Gastroesophageal sphincter (tissue), 4 donors: Measurements from ENCODE around the gene BMP4. TPM values are rescaled to one million over a fixed set of nuclear protein-coding genes. Genes with fewer than 3 reads are reported as not detected.
A peak's percentile ranks its signal among the peaks of the same experiment; 100 is the strongest.

Experiments used
- ATAC-seq: fragments of 150-250 bp; one replicate; pipeline ENCODE4 v1.9.1; 2016; ENCODE audit warnings: mild to moderate bottlenecking, moderate library complexity
- H3K27ac ChIP-seq, 4 donors: fragments of 200-600 bp; sonication (generic) in 3 of 4; 1 replicate in 3 of 4; 2 replicates in 1 of 4; pipeline ENCODE4 v1.5.1; 2016 to 2019
- H3K27me3 ChIP-seq: fragments of 200-600 bp; sonication (generic); one replicate; pipeline ENCODE4 v1.5.1; 2019
- H3K36me3 ChIP-seq, 2 donors: fragments of 200-600 bp; sonication (generic); one replicate each; pipeline ENCODE4 v1.5.1; 2019; ENCODE audit warnings: control low read depth in 1 of 2
- H3K4me1 ChIP-seq, 3 donors: fragments of 200-600 bp; sonication (generic); 1 replicate in 2 of 3; 2 replicates in 1 of 3; pipeline ENCODE4 v1.5.1; 2016 to 2019; ENCODE audit warnings: control low read depth in 2 of 3
- H3K4me3 ChIP-seq, 2 donors: fragments of 200-600 bp; sonication (generic); one replicate each; pipeline ENCODE4 v1.5.1; 2019; ENCODE audit warnings: mild to moderate bottlenecking in 1 of 2, moderate library complexity in 1 of 2
- H3K9me3 ChIP-seq, 3 donors: fragments of 200-600 bp; sonication (generic); one replicate each; pipeline ENCODE4 v1.5.1; 2017 to 2019; ENCODE audit warnings: control low read depth in 2 of 3
- CTCF ChIP-seq, 4 experiments: fragments of 200-600 bp in 2 of 4; fragments of 450-650 bp in 2 of 4; sonication (generic) in 1 of 4; IDR thresholded peaks; one replicate each; pipeline ENCODE4 v1.5.1; 2017 to 2019; ENCODE audit warnings: antibody characterized with exemption in 4 of 4, mild to moderate bottlenecking in 2 of 4, moderate library complexity in 2 of 4
- EP300 ChIP-seq: sonication (generic); formaldehyde crosslinking; IDR thresholded peaks from one replicate; pipeline ENCODE4 v1.6.1; 2017; ENCODE audit warnings: antibody characterized with exemption, mild to moderate bottlenecking
- POLR2A ChIP-seq, 2 donors: fragments of 450-650 bp; IDR thresholded peaks; one replicate each; pipeline ENCODE4 v1.6.1; 2017; ENCODE audit warnings: antibody characterized with exemption in 2 of 2, mild to moderate bottlenecking in 2 of 2, moderate library complexity in 1 of 2
- POLR2AphosphoS5 ChIP-seq: sonication (generic); formaldehyde crosslinking; IDR thresholded peaks from one replicate; pipeline ENCODE4 v1.6.1; 2017; ENCODE audit warnings: antibody characterized with exemption
- WGBS, 2 donors: methylation state at CpG; one replicate each; pipeline ENCODE4 v1.1.5; 2018; ENCODE audit warnings: low coverage in 1 of 2; 5-methylcytosine and 5-hydroxymethylcytosine counted together
- total RNA-seq, 4 donors: library from RNA; depleted of rRNA; stranded (reverse); fragments of >200 nt; gene quantifications; one replicate each; pipeline ENCODE4 v1.1.0, GENCODE V29; 2016

BMP4 gene
- total RNA-seq, 4 donors from 2014 or later, result 11.3 to 81.2 (median 26.6) TPM

- Histone ChIP-seq H3K4me3 (peak overlapping the region; percentile 42 to 67), H3K9me3 (no peaks in the 10 kb centered on the region), H3K27ac (peak overlapping the region; percentile 10 to 89 (median 80)), H3K27me3 (peaks cover 82% of the 10 kb centered on the region), H3K36me3 (peaks cover 0 to 11% of the 10 kb centered on the region in 2 donors), H3K4me1 (peaks cover 0 to 63% (median 4%) of the 10 kb centered on the region in 3 donors)
- peak; percentile 87 for ATAC-seq
- WGBS, 2 donors, result 0 to 2% methylated on average over 1 to 19 of the region's 72 CpGs
- TF ChIP-seq CTCF (IDR thresholded peaks at IDR 0.05) (no peak), POLR2A (IDR thresholded peaks at IDR 0.05) (peak; percentile 88 to 89), POLR2AphosphoS5 (peak; percentile 66)
Measured at GRCh38 chr14:53953002-53953827, 3.4 kb downstream of the BMP4 start.

- H3K4me3 ChIP-seq, result peak overlapping the region; percentile 42 to 67
- 11 to 13% methylated on average over 5 to 8 of the region's 10 CpGs for WGBS, 2 donors
- H3K27me3 ChIP-seq, result peaks cover 82% of the 10 kb centered on the region
- H3K27ac ChIP-seq, result peak overlapping the region in 3 of 4 donors; percentile 77 to 89 (median 84)
- peaks cover 0 to 63% (median 4%) of the 10 kb centered on the region in 3 donors for H3K4me1 ChIP-seq
- ATAC-seq, result no peak
- H3K9me3 ChIP-seq, result no peaks in the 10 kb centered on the region
- H3K36me3 ChIP-seq, result peaks cover 0 to 11% of the 10 kb centered on the region in 2 donors
- TF ChIP-seq POLR2AphosphoS5 (no peak), EP300 (no peak), POLR2A (IDR thresholded peaks at IDR 0.05) (no peak)
Measured at GRCh38 chr14:53952533-53952932, 4.1 kb downstream of the BMP4 start.

- H3K36me3 ChIP-seq, result peaks cover 0 to 11% of the 10 kb centered on the region in 2 donors
- H3K27me3 ChIP-seq, result peaks cover 83% of the 10 kb centered on the region
- 41% methylated on average over 7 of the region's 32 CpGs; no CpG with 5 or more reads in 1 of the 2 donors for WGBS, 2 donors
- TF ChIP-seq POLR2A (IDR thresholded peaks at IDR 0.05), result no peak
- TF ChIP-seq CTCF (IDR thresholded peaks at IDR 0.05), result no peak
- TF ChIP-seq POLR2AphosphoS5, result no peak
- TF ChIP-seq EP300, result no peak
- ATAC-seq, result no peak
- peaks cover 0 to 61% (median 4%) of the 10 kb centered on the region in 3 donors for H3K4me1 ChIP-seq
- H3K9me3 ChIP-seq, result no peaks in the 10 kb centered on the region
- peak overlapping the region; percentile 7 to 67 for H3K4me3 ChIP-seq
- peak overlapping the region in 1 of 4 donors; percentile 1 for H3K27ac ChIP-seq
Measured at GRCh38 chr14:53951627-53952303, 4.9 kb downstream of the BMP4 start.

- peak overlapping the region in 1 of 4 donors; percentile 1 for H3K27ac ChIP-seq
- peaks cover 83% of the 10 kb centered on the region for H3K27me3 ChIP-seq
- H3K9me3 ChIP-seq, result no peaks in the 10 kb centered on the region
- peaks cover 0 to 11% of the 10 kb centered on the region in 2 donors for H3K36me3 ChIP-seq
- no peak for ATAC-seq
- WGBS, 2 donors, result 44 to 56% methylated on average over 1 to 5 of the region's 6 CpGs
- TF ChIP-seq CTCF (IDR thresholded peaks at IDR 0.05), result no peak
- no peak for TF ChIP-seq POLR2AphosphoS5
- TF ChIP-seq EP300, result no peak
- TF ChIP-seq POLR2A (IDR thresholded peaks at IDR 0.05), result no peak
- peaks cover 0 to 61% (median 4%) of the 10 kb centered on the region in 3 donors for H3K4me1 ChIP-seq
- H3K4me3 ChIP-seq, result peak overlapping the region in 1 of 2 donors; percentile 67
Measured at GRCh38 chr14:53951243-53951626, 5.4 kb downstream of the BMP4 start.

GRCh38 chr14:53950031-53950793 is 6.4 kb downstream of the BMP4 start:
- H3K4me1 ChIP-seq, result peaks cover 0 to 53% (median 4%) of the 10 kb centered on the region in 3 donors
- TF ChIP-seq CTCF (IDR thresholded peaks at IDR 0.05) (no peak), POLR2A (IDR thresholded peaks at IDR 0.05) (no peak), EP300 (no peak), POLR2AphosphoS5 (no peak)
- no peaks in the 10 kb centered on the region for H3K9me3 ChIP-seq
- ATAC-seq, result no peak
- peaks cover 80% of the 10 kb centered on the region for H3K27me3 ChIP-seq
- peak overlapping the region in 1 of 2 donors; percentile 67 for H3K4me3 ChIP-seq
- WGBS, 2 donors, result 100% methylated on average over 2 of the region's 24 CpGs
- peaks cover 0 to 11% of the 10 kb centered on the region in 2 donors for H3K36me3 ChIP-seq
- H3K27ac ChIP-seq, result no peak overlapping the region
